Retinal pigment epithelial cell (primary cell): ENCODE measurements around the gene FAM221A.
"Not testable (repeated sequence)": the region's sequence is repeated elsewhere in the genome, so short reads cannot be mapped to it uniquely, and the experiment has no call there.

Experiments used
- DNase-seq: peaks from one replicate; pipeline ENCODE4 v3.0.0-alpha.2; 2010; ENCODE audit warnings: low read depth
- H3K4me3 ChIP-seq: 2 replicates; pipeline ENCODE4 v1.5.1; 2011; ENCODE audit warnings: mild to moderate bottlenecking, low read length, control low read depth, moderate library complexity
- CTCF ChIP-seq: conservative IDR thresholded peaks from 2 replicates; pipeline ENCODE4 v1.5.1; 2011; ENCODE audit warnings: low read depth, low read length, control low read depth, inconsistent platforms

The FAM221A gene

GRCh38 chr7:23714579-23714978 lies 34.6 kb downstream of the FAM221A start:
- no peak overlapping the region for H3K4me3 ChIP-seq
- no peak for DNase-seq
- TF ChIP-seq CTCF: no peak

DNA sequence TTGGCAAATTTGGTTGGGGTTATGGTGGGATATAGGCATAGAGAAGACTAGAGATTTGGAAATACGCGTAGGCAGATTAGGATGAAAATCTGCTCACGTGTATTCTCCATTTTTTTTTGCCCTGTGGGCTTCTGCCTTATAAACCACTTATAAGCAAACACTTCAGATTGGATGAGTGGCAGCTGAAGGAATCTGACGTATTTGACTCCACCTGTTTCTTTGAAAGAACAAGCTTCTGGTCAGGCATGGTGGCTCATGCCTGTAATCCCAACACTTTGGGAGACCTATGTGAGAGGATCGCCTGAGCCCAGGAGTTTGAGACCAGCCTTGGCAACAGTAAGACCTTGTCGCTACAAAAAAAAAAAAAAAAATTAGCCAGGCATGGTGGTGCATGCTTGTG lies 35.1 kb downstream of the FAM221A start:
- no peak overlapping the region for H3K4me3 ChIP-seq
- DNase-seq: no peak
- TF ChIP-seq CTCF: no peak

DNA sequence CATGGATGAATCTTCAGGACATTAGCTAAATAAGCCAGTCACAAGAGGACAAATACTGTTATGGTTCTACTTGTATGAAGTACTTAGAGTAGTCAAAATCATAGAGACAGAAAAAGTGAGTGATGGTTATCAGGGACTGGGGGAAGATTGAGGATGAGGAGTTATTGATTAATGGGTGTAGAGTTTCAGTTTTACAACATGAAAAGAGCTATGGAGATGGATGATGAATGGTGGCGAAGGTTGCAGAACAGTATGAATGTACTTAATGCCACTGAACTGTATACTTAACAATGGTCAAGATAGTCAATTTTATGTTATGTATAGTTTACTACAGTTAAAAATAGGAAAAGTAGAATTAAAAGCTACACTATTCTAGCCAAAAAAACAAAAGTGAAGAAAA lies 37.8 kb downstream of the FAM221A start:
- H3K4me3 ChIP-seq: no peak overlapping the region
- no peak for TF ChIP-seq CTCF
- DNase-seq: no peak

GRCh38 chr7:23721456-23721855 lies 41.5 kb downstream of the FAM221A start:
- no peak overlapping the region for H3K4me3 ChIP-seq
- TF ChIP-seq CTCF: no peak
- no peak for DNase-seq

GRCh38 chr7:23722587-23723216 lies 42.7 kb downstream of the FAM221A start:
- DNase-seq, H3K4me3 ChIP-seq: not testable (repeated sequence)

DNA sequence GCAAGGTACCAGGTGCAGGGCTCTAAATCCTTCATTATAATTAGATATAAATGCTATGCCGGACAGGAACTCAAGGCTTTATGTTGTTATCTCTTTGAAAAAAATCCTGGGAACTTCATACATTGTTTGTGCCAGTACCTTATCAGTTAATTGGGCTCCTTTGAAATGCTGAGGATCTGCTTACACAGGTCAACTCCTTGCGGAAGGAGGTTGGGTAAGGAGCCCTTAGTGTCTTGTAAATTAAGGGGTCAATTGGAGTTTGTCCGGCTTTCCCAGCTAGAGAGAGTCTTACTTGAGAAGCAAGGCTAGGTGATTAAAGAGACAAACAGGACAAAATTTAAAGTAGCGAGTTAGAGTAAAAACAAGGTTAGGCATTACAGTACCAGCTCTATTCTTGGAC lies 44.1 kb downstream of the FAM221A start:
- H3K4me3 ChIP-seq, DNase-seq: not testable (repeated sequence)

GRCh38 chr7:23742051-23742450 lies 62.1 kb downstream of the FAM221A start:
- no peak for TF ChIP-seq CTCF
- H3K4me3 ChIP-seq: no peak overlapping the region
- no peak for DNase-seq

- TF ChIP-seq CTCF: no peak
- no peak for DNase-seq
- no peak overlapping the region for H3K4me3 ChIP-seq
Observed at GRCh38 chr7:23743226-23743625, 63.2 kb downstream of the FAM221A start.
